Loucy (cell line): ENCODE data around the gene RC3H1.
"Not testable (repeated sequence)": the region's sequence is repeated elsewhere in the genome, so short reads cannot be mapped to it uniquely, and the experiment has no call there.

ENCODE experiments used
- H2AFZ ChIP-seq: fragments of 200-600 bp; sonication (generic); 2 replicates; pipeline ENCODE4 v1.6.0; 2016; ENCODE audit warnings: antibody characterized with exemption, mild to moderate bottlenecking, low read length, moderate library complexity
- H3F3A ChIP-seq: fragments of 200-600 bp; 2 replicates; pipeline ENCODE4 v1.6.0; 2016; ENCODE audit warnings: antibody characterized with exemption, low read depth, mild to moderate bottlenecking
- H3K27me3 ChIP-seq: fragments of 200-600 bp; sonication (generic); 2 replicates; pipeline ENCODE4 v1.6.1; 2014; ENCODE audit warnings: low read length, mild to moderate bottlenecking; ENCODE audit not compliant: insufficient read depth, poor library complexity, severe bottlenecking
- H3K36me3 ChIP-seq: fragments of 200-600 bp; sonication (generic); 2 replicates; pipeline ENCODE4 v1.6.1; 2016; ENCODE audit warnings: low read length; ENCODE audit not compliant: insufficient read depth
- H3K4me1 ChIP-seq: fragments of 200-600 bp; sonication (generic); 2 replicates; pipeline ENCODE4 v1.5.1; 2014; ENCODE audit warnings: low read length, mild to moderate bottlenecking; ENCODE audit not compliant: insufficient read depth, poor library complexity, severe bottlenecking
- H3K4me2 ChIP-seq: fragments of 200-600 bp; sonication (generic); 2 replicates; pipeline ENCODE4 v1.6.0; 2014; ENCODE audit warnings: antibody characterized with exemption, low read length, low read depth, mild to moderate bottlenecking; ENCODE audit not compliant: poor library complexity, severe bottlenecking
- H3K4me3 ChIP-seq: fragments of 200-600 bp; sonication (generic); 2 replicates; pipeline ENCODE4 v1.5.1; 2014; ENCODE audit warnings: low read length, mild to moderate bottlenecking, mixed read lengths; ENCODE audit not compliant: poor library complexity, severe bottlenecking
- H3K79me2 ChIP-seq: fragments of 200-600 bp; sonication (generic); 2 replicates; pipeline ENCODE4 v1.6.1; 2014; ENCODE audit warnings: low read length; ENCODE audit not compliant: insufficient read depth
- H3K9ac ChIP-seq: fragments of 200-600 bp; sonication (generic); 2 replicates; pipeline ENCODE4 v1.6.0; 2014; ENCODE audit warnings: mild to moderate bottlenecking, low read depth, low read length, moderate library complexity; ENCODE audit not compliant: poor library complexity, severe bottlenecking
- H3K9me2 ChIP-seq: fragments of 200-600 bp; sonication (generic); replicated peaks from 2 replicates; pipeline ENCODE4 v1.6.1; 2016; ENCODE audit warnings: low read depth, low read length, mixed read lengths
- H3K9me3 ChIP-seq: fragments of 200-600 bp; sonication (generic); 2 replicates; pipeline ENCODE4 v1.6.1; 2014; ENCODE audit warnings: mild to moderate bottlenecking, antibody characterized with exemption, low read length, low read depth; ENCODE audit not compliant: insufficient read depth
- H4K20me1 ChIP-seq: fragments of 200-600 bp; sonication (generic); 2 replicates; pipeline ENCODE4 v1.6.0; 2014; ENCODE audit warnings: antibody characterized with exemption, low read length, mild to moderate bottlenecking; ENCODE audit not compliant: insufficient read depth, poor library complexity, severe bottlenecking
- EZH2phosphoT487 ChIP-seq: fragments of 200-600 bp; IDR thresholded peaks from 2 replicates; pipeline ENCODE4 v1.6.1; 2018; ENCODE audit warnings: antibody characterized with exemption, mild to moderate bottlenecking, moderate library complexity, borderline replicate concordance
- TF ChIP-seq, protein P1 (sequence below): fragments of 200-600 bp; sonication (generic); conservative IDR thresholded peaks from 2 replicates; pipeline ENCODE4 v1.5.1; 2014; ENCODE audit warnings: mild to moderate bottlenecking, antibody characterized with exemption, low read length

Gene RC3H1

DNA sequence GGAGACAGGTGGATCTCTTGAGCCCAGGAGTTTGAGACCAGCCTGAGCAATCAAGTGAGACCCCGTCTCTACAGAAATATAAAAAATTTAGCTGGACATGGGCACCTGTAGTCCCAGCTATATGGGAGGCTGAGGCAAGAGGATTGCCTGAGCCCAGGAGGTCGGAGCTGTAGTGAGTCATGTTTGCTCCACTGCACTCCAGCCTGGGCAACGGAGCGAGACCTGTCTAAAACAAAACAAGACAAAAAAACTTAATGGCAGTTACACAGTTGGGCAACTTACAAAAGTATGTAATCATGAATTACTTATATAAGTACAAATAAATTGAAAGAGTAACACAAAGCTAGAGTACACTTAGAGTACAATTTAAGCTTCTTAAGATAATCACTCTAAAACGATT, 25.2 kb downstream of the RC3H1 start:
- no peaks in the 10 kb centered on the region for H3K9me3 ChIP-seq
- H2AFZ ChIP-seq, result no peak overlapping the region
- peaks cover 47% of the 10 kb centered on the region; the same call in 1 of the 2 replicates for H3K36me3 ChIP-seq
- H3K27me3 ChIP-seq, result no peaks in the 10 kb centered on the region
- no peak overlapping the region for H3K4me3 ChIP-seq
- no peak overlapping the region for H3K9ac ChIP-seq
- H3K79me2 ChIP-seq, result peaks cover 93% of the 10 kb centered on the region
- TF ChIP-seq, protein P1, sequence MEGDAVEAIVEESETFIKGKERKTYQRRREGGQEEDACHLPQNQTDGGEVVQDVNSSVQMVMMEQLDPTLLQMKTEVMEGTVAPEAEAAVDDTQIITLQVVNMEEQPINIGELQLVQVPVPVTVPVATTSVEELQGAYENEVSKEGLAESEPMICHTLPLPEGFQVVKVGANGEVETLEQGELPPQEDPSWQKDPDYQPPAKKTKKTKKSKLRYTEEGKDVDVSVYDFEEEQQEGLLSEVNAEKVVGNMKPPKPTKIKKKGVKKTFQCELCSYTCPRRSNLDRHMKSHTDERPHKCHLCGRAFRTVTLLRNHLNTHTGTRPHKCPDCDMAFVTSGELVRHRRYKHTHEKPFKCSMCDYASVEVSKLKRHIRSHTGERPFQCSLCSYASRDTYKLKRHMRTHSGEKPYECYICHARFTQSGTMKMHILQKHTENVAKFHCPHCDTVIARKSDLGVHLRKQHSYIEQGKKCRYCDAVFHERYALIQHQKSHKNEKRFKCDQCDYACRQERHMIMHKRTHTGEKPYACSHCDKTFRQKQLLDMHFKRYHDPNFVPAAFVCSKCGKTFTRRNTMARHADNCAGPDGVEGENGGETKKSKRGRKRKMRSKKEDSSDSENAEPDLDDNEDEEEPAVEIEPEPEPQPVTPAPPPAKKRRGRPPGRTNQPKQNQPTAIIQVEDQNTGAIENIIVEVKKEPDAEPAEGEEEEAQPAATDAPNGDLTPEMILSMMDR, result no peak
- no peak for TF ChIP-seq EZH2phosphoT487
- H3K4me1 ChIP-seq, result no peaks in the 10 kb centered on the region
- no peak overlapping the region for H3K4me2 ChIP-seq
- H3K9me2 ChIP-seq, result no peaks in the 10 kb centered on the region
- no peaks in the 10 kb centered on the region for H3F3A ChIP-seq
- peaks cover 70% of the 10 kb centered on the region for H4K20me1 ChIP-seq

DNA sequence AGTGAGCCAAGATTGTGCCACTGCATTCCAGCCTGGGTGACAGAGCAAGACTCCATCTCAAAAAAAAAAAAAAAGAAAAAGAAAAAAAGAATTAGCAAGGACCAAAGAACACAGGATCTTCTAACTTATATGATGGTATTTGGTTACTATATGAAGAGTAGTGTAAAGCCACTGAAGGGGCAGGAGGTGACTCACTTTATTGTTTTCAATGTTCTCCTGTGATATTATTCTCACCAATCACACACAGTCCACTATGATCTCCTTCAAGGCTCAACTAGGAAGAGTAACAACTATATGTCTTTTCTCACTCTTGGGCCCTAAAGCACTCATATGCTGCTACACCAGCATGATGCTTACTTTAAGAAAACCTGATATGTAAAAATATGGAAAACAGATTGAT, 26.7 kb downstream of the RC3H1 start:
- H4K20me1 ChIP-seq, result peaks cover 64% of the 10 kb centered on the region
- no peak overlapping the region for H2AFZ ChIP-seq
- no peaks in the 10 kb centered on the region for H3K27me3 ChIP-seq
- no peaks in the 10 kb centered on the region for H3K9me2 ChIP-seq
- H3K4me1 ChIP-seq, result no peaks in the 10 kb centered on the region
- H3K4me2 ChIP-seq, result no peak overlapping the region
- no peaks in the 10 kb centered on the region for H3F3A ChIP-seq
- H3K4me3 ChIP-seq, result no peak overlapping the region
- peaks cover 78% of the 10 kb centered on the region for H3K79me2 ChIP-seq
- no peak overlapping the region for H3K9ac ChIP-seq
- H3K36me3 ChIP-seq, result peaks cover 61% of the 10 kb centered on the region; the same call in 1 of the 2 replicates
- H3K9me3 ChIP-seq, result no peaks in the 10 kb centered on the region
- TF ChIP-seq, protein P1, result no peak
- TF ChIP-seq EZH2phosphoT487, result no peak

DNA sequence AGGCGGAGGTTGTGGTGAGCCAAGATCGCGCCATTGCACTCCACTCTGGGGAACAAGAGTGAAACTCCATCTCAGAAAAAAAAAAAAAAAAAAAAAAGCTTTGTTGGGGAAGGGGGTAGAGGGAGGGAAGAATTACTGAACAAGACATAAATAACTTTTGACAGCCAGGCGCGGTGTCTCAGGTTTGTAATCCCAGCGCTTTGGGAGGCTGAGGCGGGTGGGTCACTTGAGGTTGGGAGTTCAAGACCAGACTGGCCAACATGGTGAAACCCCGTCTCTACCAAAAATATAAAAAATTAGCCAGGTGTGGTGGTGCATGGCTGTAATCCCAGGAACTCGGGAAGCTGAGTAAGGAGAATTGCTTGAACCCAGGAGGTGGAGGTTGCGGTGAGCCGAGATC, 28.2 kb downstream of the RC3H1 start:
- not testable (repeated sequence) for H3K4me2 ChIP-seq, H2AFZ ChIP-seq, H3K9me2 ChIP-seq, H3K9me3 ChIP-seq, H3K4me3 ChIP-seq, H3F3A ChIP-seq, H3K9ac ChIP-seq, H3K27me3 ChIP-seq, H3K4me1 ChIP-seq
- Histone ChIP-seq H4K20me1 (peaks cover 50% of the 10 kb centered on the region), H3K79me2 (peaks cover 62% of the 10 kb centered on the region), H3K36me3 (peaks cover 66% of the 10 kb centered on the region; the same call in 1 of the 2 replicates)

DNA sequence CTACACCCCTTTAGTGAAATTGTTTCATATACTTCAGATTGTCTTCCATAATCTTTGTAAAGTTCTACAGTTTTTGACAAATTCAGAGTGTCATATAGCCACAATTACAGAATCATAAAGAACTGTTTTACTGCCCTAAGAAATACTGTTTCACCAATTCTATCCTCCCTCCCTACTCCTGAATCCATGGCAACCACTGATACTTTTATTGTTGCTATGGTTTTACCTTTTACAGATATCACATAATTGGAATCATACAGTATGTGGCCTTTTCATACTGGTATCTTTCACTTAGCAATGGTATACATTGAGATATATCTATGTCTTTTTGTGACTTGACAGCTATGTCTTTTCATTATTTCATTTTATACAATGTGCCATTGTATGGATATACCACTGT, 34.1 kb downstream of the RC3H1 start:
- TF ChIP-seq, protein P1, result no peak
- TF ChIP-seq EZH2phosphoT487, result no peak
- Histone ChIP-seq H3K9me3 (no peaks in the 10 kb centered on the region), H3K36me3 (peaks cover 79% of the 10 kb centered on the region; the same call in 1 of the 2 replicates), H3K4me1 (no peaks in the 10 kb centered on the region), H3F3A (no peaks in the 10 kb centered on the region), H3K4me2 (no peak overlapping the region), H3K4me3 (no peak overlapping the region), H3K9ac (no peak overlapping the region), H3K27me3 (no peaks in the 10 kb centered on the region), H2AFZ (no peak overlapping the region), H4K20me1 (peaks cover 18% of the 10 kb centered on the region), H3K79me2 (peaks cover 7% of the 10 kb centered on the region; the same call in 1 of the 2 replicates), H3K9me2 (no peaks in the 10 kb centered on the region)
